NCI-H510A treated with DMSO at 0.1 percent for 48 hours (cell line): Measurements from ENCODE around the gene HAT1.
"Not testable (repeated sequence)": the region's sequence is repeated elsewhere in the genome, so short reads cannot be mapped to it uniquely, and the experiment has no call there.

Experiments used
- DNase-seq: peaks from one replicate; lab custom pipeline; 2025; lab: John Stamatoyannopoulos, UW

HAT1 gene

GRCh38 chr2:171922230-171923022 is at the start of gene HAT1:
TSS of gene HAT1 (plus strand) at chr2:171922461. CDS start at chr2:171922501, 40 bp downstream.
- peak; percentile 100 for DNase-seq

DNA sequence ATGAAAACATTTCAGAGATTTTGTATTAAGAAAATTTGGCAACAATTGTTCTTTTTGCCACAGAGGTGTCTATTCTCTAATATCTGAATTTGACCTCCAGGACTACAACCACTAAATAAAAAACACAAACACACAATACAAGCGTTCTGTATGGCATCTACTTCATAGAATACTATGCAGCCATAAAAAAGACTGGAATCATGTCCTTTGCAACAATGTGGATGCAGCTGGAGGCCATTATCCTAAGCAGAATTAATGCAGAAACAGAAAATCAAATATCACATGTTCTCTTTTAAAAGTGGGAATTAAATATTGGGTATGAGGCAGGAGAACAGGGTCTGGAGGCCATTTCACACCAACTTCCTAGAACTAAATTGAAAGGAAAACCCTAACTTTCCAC is 47.7 kb upstream of the HAT1 start:
- DNase-seq: no peak

- no peak for DNase-seq
Observed at GRCh38 chr2:171874963-171875362, 47.3 kb upstream of the HAT1 start.

- DNase-seq: peak; percentile 89
Observed at GRCh38 chr2:171878481-171878993, 43.7 kb upstream of the HAT1 start.

DNA sequence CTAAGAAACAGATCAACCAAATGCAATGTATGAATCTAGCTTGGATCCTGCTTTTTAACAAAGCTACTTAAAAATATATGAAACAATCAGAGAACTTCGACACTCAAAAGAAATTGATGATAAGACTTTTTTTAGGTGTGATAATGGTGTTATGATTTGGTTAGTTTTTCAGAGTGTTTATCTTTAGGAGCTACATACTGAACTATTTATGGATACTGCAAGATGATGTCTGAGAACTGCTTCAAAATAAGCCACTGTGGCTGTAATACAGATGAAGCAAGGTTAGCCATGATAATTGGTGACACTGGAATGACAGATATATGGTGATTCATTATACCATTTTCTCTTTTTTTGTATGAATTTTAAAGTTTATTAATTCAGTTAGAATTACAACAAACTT is 42.4 kb upstream of the HAT1 start:
- no peak for DNase-seq

DNA sequence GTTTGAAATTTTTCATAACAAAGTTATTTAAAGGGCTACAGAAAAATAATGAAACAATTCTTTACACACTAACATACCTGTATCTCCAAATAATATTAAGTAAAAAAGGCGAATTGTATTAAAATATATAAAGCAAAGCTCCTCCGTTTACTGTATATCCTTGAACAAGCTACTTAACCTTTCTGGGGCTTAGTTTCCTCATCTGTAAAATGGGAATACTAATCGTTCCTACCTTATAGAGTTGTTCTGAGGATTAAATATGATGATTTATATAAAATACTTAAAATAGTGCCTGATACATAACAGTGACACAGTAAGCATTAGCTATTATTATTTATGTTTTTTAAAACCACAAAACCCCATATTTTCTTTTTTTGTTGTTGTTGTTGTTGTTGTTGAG is 41.5 kb upstream of the HAT1 start:
- DNase-seq: no peak

DNA sequence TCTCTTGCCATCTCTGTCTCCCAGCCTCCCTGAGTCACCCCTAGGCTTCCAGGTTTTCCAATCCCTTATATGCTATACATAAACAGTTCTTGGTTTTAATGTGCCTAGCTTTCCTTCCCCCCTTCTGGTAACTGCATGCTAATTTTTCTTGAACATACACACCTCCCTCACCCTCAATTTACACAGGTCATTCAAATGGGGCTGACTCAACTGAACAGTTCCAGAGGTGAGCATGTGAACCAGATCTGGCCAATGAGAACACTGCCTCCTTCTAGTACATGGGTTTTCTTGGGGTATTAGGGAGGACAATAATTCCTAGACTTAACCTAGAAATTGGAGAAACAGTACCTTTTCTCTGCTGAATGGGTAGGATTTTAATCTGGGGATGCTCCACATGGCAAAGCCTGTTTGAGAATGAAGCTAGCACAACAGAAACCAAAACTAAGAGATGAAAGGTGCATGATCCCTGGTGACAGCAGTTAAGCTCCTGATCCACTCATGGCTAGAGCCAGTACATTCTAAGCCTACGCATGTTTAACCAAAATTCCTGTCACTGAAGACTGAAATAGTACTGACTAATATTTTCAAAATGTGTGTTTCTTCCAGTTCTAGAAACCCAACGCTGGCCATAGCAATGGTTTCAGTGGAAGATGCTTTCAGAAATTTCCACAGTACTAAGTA is 40.0 kb upstream of the HAT1 start:
- DNase-seq: no peak

DNA sequence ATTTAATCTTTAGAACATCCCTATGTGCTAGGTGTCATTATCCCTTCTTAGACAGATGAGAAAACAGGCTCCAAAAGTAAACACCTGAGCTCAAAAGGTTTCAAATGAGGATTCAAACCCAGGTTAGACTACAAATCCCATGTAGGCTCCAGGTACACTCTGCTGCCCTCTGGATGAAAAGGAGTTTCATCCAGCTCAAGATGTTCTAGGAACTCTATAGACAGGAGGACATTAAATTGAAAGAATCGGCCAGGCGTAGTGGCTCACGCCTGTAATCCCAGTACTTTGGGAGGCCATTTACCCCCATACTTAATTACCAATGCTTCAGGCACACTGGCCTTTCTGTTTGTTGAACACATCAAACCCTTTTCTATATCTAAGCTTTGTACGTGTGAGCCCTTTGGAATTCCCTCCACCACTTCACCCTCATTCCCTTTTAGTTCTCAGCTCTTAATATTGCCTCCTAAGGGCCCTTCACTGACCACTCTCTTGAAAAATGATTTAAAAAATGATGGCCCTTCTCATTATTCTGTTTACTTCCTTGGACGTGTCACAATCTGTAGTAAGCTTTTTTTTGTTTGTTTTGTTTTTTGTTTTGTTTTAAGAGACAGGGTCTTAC is 38.9 kb upstream of the HAT1 start:
- DNase-seq: no peak

DNA sequence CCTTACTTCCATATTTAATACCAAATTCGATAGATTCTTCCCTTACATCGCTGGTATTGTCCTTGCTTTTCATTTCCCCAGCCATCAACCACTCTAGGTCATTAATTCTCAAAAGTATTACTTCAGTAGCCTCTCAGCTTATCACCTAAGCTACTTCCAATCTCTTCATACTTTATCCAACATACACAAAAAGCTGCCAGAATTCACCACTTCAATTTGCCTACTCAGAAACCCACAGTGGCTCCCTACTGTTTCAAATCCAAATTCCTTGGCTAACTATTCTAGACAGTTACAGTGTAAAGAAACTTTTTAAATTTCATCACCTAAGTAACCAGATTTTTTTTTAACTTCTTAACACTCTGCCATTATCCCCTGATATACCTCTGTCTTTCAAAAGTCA is 32.9 kb upstream of the HAT1 start:
- no peak for DNase-seq

DNA sequence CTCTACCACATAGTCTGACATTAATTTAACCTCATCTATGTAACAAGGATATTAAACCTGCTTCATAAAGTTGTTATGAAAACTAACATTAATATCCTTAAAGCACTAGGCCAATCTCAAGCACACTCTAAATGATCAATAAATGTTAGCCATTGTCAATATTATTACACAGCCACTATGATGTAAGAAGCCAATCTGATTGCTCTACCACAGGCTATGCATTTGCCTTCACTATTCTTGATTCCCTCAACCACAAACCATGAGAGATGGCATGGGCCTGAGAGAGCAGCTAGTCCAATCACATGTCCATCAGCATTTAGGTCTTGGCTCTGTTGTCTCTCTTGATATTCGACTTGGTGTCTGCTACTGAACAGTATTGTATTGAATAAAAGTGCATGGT is 32.5 kb upstream of the HAT1 start:
- no peak for DNase-seq

- no peak for DNase-seq
Observed at GRCh38 chr2:171893196-171893823, 29.0 kb upstream of the HAT1 start.

GRCh38 chr2:171893824-171894611 is 28.2 kb upstream of the HAT1 start, which contains the start of gene SLC25A12:
TSS of gene SLC25A12 (minus strand) at chr2:171894244. CDS start at chr2:171894214, 30 bp downstream.
- peak; percentile 95 for DNase-seq

- no peak for DNase-seq
Observed at GRCh38 chr2:171894612-171894947, 27.7 kb upstream of the HAT1 start.

DNA sequence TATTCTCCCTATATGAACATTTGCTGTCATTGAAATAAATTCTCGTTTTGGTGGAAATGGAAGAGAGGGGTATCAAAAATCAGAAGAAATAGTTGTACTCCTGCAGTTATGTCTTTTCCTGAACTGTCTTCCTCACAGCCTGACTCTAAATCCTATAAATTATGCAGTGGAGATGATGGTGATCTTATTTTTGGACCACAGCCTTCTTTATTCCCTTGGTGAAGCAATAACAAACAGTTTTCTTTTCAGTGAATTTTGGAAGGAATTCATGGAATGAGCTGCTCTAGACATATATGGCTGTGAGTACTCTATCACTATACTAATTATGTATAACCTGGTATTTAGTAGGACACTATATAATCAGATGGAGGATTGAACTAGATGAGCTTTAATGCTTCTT is 26.5 kb upstream of the HAT1 start:
- no peak for DNase-seq

- not testable (repeated sequence) for DNase-seq
Observed at GRCh38 chr2:171899623-171900282, 22.5 kb upstream of the HAT1 start.

GRCh38 chr2:171902840-171903420 is 19.3 kb upstream of the HAT1 start:
- no peak for DNase-seq

DNA sequence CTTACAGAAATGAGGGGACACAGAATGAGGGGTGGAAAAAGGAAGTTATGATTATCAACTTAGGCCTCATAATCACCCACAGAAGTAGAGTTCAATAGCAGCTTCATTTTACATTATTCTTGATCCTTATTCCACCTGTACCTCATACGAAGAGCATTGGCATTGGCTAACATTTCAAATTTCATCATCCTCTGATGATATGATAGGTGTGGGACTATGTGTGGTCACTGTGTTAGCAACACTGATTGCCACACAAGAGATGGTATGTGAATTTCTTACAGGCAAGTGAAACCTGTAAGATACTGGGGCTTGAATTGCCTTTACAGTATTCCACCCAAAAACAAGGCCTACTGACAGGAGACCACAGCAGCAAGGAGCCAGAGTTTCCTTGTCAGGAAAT is 14.0 kb upstream of the HAT1 start:
- no peak for DNase-seq

GRCh38 chr2:171909266-171909665 is 13.0 kb upstream of the HAT1 start:
- DNase-seq: no peak

DNA sequence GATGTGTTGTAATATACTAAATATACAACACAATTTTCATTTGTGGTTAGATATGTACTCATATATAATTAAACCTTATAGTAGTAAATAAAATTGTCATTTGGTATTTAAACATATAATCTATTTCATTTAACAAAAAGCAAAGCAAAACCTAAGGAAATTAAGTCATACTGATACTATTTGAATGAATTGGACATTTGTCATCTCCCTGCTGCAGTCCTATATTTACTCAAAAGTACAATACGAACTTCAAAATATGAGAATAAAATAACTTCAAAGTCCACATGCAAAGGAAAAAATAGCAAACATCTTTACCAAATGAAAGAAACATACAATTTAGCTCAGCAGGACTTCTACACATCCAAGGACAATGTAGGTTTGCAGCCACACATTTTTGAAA is 11.8 kb upstream of the HAT1 start:
- no peak for DNase-seq

GRCh38 chr2:171913517-171913916 is 8.7 kb upstream of the HAT1 start:
- no peak for DNase-seq

- DNase-seq: no peak
Observed at GRCh38 chr2:171919453-171919852, 2.8 kb upstream of the HAT1 start.
